ENCODE results near the gene USP31. TPM values are rescaled to one million over a fixed set of nuclear protein-coding genes. Genes with fewer than 3 reads are reported as not detected.

Gene USP31
- total and polyA plus RNA-seq, 2 of the 13 experiments (the other 11 are each of a cell fraction or from before 2014, with no cell fraction given) = 22.5 to 23.3 TPM

DNA sequence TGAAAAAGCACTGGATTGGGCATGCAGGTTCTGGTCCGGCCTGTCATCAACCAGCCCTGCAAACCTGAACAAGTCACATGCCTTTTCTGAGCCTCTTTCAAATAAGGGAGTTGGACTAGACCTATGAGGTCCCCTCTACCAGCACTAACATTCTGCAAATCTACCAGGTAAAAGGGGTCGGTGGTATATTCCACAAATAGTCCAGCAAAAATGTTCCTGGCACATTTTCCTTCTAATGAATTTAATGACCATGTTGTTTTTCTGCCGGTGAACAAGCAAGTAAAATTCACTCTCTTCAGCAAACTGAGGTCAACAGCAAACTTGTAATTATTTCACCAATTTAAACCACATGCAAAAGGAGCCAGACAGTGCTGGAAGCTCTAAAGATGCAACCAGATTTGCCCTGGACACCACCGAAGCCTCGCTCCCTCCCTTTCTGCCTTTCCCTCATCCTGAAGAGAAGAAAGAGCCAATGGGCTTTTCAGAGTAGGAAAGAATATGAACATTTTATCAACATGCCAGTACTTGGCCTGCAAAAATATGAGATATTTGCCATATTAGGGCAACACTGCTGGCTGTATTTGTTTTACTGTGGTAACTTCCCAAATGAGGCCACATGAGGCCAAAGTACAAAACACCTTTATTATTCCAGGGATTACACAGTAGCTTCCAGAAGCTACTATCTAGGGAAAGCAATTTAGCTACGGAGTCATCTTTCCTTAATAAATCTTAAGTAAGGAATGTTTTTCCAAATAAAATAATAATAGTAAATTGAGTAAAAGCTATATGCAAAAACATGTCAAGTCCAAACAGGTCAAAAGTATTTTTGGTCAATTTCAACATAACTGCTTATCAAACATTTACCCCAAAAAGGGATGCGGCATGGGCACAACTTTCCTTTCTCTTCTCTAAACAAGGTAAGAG, 45.0 kb downstream of the USP31 start (continued):
- TF ChIP-seq, protein P1, sequence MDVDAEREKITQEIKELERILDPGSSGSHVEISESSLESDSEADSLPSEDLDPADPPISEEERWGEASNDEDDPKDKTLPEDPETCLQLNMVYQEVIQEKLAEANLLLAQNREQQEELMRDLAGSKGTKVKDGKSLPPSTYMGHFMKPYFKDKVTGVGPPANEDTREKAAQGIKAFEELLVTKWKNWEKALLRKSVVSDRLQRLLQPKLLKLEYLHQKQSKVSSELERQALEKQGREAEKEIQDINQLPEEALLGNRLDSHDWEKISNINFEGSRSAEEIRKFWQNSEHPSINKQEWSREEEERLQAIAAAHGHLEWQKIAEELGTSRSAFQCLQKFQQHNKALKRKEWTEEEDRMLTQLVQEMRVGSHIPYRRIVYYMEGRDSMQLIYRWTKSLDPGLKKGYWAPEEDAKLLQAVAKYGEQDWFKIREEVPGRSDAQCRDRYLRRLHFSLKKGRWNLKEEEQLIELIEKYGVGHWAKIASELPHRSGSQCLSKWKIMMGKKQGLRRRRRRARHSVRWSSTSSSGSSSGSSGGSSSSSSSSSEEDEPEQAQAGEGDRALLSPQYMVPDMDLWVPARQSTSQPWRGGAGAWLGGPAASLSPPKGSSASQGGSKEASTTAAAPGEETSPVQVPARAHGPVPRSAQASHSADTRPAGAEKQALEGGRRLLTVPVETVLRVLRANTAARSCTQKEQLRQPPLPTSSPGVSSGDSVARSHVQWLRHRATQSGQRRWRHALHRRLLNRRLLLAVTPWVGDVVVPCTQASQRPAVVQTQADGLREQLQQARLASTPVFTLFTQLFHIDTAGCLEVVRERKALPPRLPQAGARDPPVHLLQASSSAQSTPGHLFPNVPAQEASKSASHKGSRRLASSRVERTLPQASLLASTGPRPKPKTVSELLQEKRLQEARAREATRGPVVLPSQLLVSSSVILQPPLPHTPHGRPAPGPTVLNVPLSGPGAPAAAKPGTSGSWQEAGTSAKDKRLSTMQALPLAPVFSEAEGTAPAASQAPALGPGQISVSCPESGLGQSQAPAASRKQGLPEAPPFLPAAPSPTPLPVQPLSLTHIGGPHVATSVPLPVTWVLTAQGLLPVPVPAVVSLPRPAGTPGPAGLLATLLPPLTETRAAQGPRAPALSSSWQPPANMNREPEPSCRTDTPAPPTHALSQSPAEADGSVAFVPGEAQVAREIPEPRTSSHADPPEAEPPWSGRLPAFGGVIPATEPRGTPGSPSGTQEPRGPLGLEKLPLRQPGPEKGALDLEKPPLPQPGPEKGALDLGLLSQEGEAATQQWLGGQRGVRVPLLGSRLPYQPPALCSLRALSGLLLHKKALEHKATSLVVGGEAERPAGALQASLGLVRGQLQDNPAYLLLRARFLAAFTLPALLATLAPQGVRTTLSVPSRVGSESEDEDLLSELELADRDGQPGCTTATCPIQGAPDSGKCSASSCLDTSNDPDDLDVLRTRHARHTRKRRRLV (CRISPR knock-in tag; IDR thresholded peaks at IDR 0.05) = no peak; the same call in 1 of the 2 replicates
- TF ChIP-seq NFYC (CRISPR knock-in tag; IDR thresholded peaks at IDR 0.05) = peak; percentile 42; the same call in 1 of the 2 replicates
- peak; percentile 97 for TF ChIP-seq ZNF614 (CRISPR knock-in tag; IDR thresholded peaks at IDR 0.05; ENCODE audit: borderline replicate concordance)
- no peak; the same call in 1 of the 2 replicates for TF ChIP-seq NCOA1 (CRISPR knock-in tag; IDR thresholded peaks at IDR 0.05)
- no peak for TF ChIP-seq ZFP62 (CRISPR knock-in tag; IDR thresholded peaks at IDR 0.05)
- TF ChIP-seq SIN3A (IDR thresholded peaks at IDR 0.05; ENCODE audit: borderline replicate concordance, low read depth, low read length) = no peak
- no peak; the same call in 1 of the 2 replicates for TF ChIP-seq TCF7 (IDR thresholded peaks at IDR 0.05; ENCODE audit: low read depth)
- TF ChIP-seq MED8 (CRISPR knock-in tag; IDR thresholded peaks at IDR 0.05; ENCODE audit: insufficient replicate concordance) = no peak
- TF ChIP-seq ELF3 (CRISPR knock-in tag; IDR thresholded peaks at IDR 0.05) = peak; percentile 89
- TF ChIP-seq HNF4A (CRISPR knock-in tag; IDR thresholded peaks at IDR 0.05) = peak; percentile 98
- TF ChIP-seq TFDP1 (CRISPR knock-in tag; IDR thresholded peaks at IDR 0.05; ENCODE audit: borderline replicate concordance) = peak; percentile 41; the same call in 1 of the 2 replicates
- TF ChIP-seq ZNF337 (CRISPR knock-in tag; IDR thresholded peaks at IDR 0.05; ENCODE audit: borderline replicate concordance, low read depth) = 0 out of 2 replicates have a peak, but pooled peaks have one; percentile 52
- TF ChIP-seq ZBTB42 (CRISPR knock-in tag; IDR thresholded peaks at IDR 0.05) = no peak
- TF ChIP-seq NFE2 (CRISPR knock-in tag; IDR thresholded peaks at IDR 0.05) = no peak
- TF ChIP-seq HNRNPK (IDR thresholded peaks at IDR 0.05; ENCODE audit: low read depth, low read length, poor library complexity, severe bottlenecking) = no peak
- no peak for TF ChIP-seq ZNF574 (CRISPR knock-in tag; IDR thresholded peaks at IDR 0.05)
- TF ChIP-seq ZSCAN21 (CRISPR knock-in tag; IDR thresholded peaks at IDR 0.05; ENCODE audit: borderline replicate concordance) = no peak
- 0 out of 2 replicates have a peak, but pooled peaks have one; percentile 6 for TF ChIP-seq ZNF784 (CRISPR knock-in tag; IDR thresholded peaks at IDR 0.05; ENCODE audit: borderline replicate concordance)
- peak; percentile 83 for TF ChIP-seq NFIC (IDR thresholded peaks at IDR 0.05; ENCODE audit: low read length)

Measured in HepG2 (cell line).